ENCODE measurements around the gene ALDH7A1. TPM values are rescaled to one million over a fixed set of nuclear protein-coding genes. Genes with fewer than 3 reads are reported as not detected.

Gene ALDH7A1
- total RNA-seq, 1 donor from 2014 or later = 30.5 TPM

- Histone ChIP-seq H3K4me3 (peak overlapping the region; percentile 74), H3K36me3 (peaks cover 18% of the 10 kb centered on the region), H3K9me3 (replicated peaks) (no peaks in the 10 kb centered on the region), H3K27me3 (ENCODE audit: low read depth) (no peaks in the 10 kb centered on the region), H3K4me1 (peaks cover 23% of the 10 kb centered on the region), H3K27ac (replicated peaks) (peak overlapping the region; percentile 89)
- no peak for DNase-seq
- intact Hi-C loops (cut with micrococcal nuclease) = loop anchor here (5.0 kb wide), 1 partner anchor 258 kb away; no protein-coding TSS in a partner anchor
- no peak for TF ChIP-seq CTCF (IDR thresholded peaks at IDR 0.05; ENCODE audit: borderline replicate concordance)
Observed at GRCh38 chr5:126595486-126596083, 566 bp upstream of the ALDH7A1 start.

DNA sequence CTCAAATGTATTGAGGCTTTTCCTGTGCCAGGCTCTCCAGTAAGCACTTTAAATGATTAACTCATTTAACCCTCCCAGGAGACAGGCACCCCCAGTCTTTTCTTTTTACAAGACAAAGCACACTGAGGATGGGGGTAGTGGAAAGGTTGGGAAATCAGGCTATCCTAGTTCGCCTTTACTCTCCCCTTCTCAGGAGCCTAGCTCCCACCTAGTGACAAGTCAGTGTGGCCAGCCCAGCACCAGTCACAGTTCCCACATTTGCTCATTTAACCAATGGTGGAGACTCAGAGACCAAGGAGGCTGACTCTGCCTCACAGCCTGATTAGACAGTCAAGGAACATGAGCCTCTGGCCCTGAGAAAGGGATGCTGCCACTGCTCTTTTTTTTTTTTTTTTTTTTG lies 3.5 kb downstream of the ALDH7A1 start:
- H3K27me3 ChIP-seq (ENCODE audit: low read depth) = no peaks in the 10 kb centered on the region
- no peak for TF ChIP-seq CTCF (IDR thresholded peaks at IDR 0.05; ENCODE audit: borderline replicate concordance)
- peaks cover 24% of the 10 kb centered on the region for H3K4me1 ChIP-seq
- peaks cover 27% of the 10 kb centered on the region for H3K36me3 ChIP-seq
- no peak for DNase-seq
- intact Hi-C loops (cut with micrococcal nuclease) = no loop called here
- no peak overlapping the region for H3K4me3 ChIP-seq
- no peaks in the 10 kb centered on the region for H3K9me3 ChIP-seq (replicated peaks)
- no peak overlapping the region for H3K27ac ChIP-seq (replicated peaks)

DNA sequence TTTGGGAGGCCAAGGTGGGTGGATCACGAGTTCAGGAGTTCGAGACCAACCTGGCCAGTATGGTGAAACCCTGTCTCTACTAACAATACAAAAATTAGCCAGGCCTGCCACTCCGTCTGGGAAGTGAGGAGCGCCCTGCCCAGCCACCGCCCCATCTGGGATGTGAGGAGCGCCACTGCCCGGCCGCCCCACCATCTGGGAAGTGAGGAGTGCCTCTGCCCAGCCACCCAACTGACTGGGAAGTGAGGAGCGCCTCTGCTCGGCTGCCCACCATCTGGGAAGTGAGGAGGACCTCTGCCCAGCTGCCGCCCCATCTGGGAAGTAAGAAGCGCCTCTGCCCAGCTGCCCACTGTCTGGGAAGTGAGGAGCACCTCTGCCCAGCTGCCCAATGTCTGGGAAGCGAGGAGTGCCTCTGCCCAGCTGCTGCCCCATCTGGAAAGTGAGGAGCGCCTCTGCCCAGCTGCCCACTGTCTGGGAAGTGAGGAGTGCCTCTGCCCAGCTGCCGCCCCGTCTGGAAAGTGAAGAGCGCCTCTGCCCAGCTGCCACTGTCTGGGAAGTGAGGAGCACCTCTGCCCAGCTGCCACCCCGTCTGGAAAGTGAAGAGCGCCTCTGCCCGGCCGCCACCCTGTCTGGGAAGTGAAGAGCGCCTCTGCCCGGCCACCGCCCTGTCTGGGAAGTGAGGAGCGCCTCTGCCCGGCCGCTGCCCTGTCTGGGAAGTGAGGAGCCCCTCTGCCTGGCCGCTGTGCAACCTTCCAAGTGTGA lies 5.3 kb downstream of the ALDH7A1 start:
- Histone ChIP-seq H3K27me3 (ENCODE audit: low read depth) (no peaks in the 10 kb centered on the region), H3K4me3 (no peak overlapping the region), H3K4me1 (peaks cover 21% of the 10 kb centered on the region), H3K27ac (replicated peaks) (no peak overlapping the region), H3K9me3 (replicated peaks) (no peaks in the 10 kb centered on the region), H3K36me3 (peaks cover 40% of the 10 kb centered on the region)
- DNase-seq = no peak
- intact Hi-C loops (cut with micrococcal nuclease) = no loop called here
- no peak for TF ChIP-seq CTCF (IDR thresholded peaks at IDR 0.05; ENCODE audit: borderline replicate concordance)

DNA sequence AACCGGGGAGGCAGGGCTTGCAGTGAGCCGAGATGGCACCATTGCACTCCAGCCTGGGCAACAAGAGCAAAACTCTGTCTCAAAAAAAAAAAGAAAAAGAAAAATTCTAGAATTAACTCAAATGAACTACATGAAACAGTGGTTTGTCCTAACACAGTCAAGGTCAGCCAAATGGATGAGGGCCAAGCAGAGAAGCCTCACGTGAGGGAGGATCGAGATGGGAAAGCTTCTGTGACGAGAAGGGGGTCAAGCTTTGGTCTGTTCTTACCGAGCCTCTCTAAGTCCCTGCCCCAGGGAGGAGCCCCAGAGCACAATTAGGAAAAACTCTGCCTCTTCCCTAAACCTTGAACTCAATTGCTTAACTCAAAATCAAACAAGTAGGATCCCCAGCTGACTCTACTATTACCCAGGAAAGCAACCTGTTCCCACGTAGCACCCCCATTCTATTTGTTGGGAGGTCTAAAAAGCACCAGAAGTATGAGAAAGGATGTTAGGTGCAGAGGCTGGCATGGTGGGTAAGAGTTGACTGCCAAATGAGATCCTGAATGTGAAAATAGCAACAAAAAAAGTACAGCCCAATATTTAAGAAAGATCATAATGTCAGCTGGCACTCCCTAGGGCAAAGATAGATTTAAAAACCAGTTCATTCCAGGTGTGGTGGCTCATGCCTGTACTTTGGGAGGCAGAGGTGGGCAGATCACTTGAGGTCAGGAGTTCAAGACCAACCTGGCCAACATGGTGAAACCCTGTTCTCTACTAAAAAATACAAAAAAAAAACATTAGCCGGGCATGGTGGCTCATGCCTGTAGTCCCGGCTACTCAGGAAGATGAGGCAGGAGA lies 7.2 kb downstream of the ALDH7A1 start:
- peaks cover 4% of the 10 kb centered on the region for H3K4me1 ChIP-seq
- TF ChIP-seq CTCF (IDR thresholded peaks at IDR 0.05; ENCODE audit: borderline replicate concordance) = no peak
- H3K9me3 ChIP-seq (replicated peaks) = no peaks in the 10 kb centered on the region
- H3K27ac ChIP-seq (replicated peaks) = no peak overlapping the region
- peaks cover 57% of the 10 kb centered on the region for H3K36me3 ChIP-seq
- DNase-seq = no peak
- no peaks in the 10 kb centered on the region for H3K27me3 ChIP-seq (ENCODE audit: low read depth)
- H3K4me3 ChIP-seq = no peak overlapping the region
- intact Hi-C loops (cut with micrococcal nuclease) = no loop called here

DNA sequence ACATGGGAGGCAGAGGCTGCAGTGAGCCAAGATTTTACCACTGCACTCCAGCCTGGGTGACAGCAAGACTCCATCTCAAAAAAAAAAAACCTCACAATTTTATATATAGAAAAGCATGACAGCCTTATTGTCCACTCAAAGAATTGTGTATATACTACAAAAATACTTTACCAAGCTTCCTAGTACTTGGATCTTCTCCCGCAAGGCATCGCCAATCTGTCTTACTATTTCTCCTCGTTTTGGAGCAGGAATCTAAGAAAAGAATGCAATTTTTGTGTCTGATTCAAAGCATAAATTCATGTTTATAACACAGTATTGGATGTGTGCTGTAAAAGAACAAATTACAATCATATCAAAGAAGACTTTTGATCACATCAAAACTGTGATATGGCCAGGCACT lies 11.3 kb downstream of the ALDH7A1 start:
- Histone ChIP-seq H3K27me3 (ENCODE audit: low read depth) (no peaks in the 10 kb centered on the region), H3K4me3 (no peak overlapping the region), H3K36me3 (peaks cover 70% of the 10 kb centered on the region), H3K9me3 (replicated peaks) (no peaks in the 10 kb centered on the region), H3K4me1 (peaks cover 4% of the 10 kb centered on the region), H3K27ac (replicated peaks) (no peak overlapping the region)
- no peak for TF ChIP-seq CTCF (IDR thresholded peaks at IDR 0.05; ENCODE audit: borderline replicate concordance)
- no peak for DNase-seq
- intact Hi-C loops (cut with micrococcal nuclease) = no loop called here

Measured in left ventricle myocardium inferior (tissue), 1 donor.